ENCODE measurements around the gene SLC6A19.
"Not testable (repeated sequence)": the region's sequence is repeated elsewhere in the genome, so short reads cannot be mapped to it uniquely, and the experiment has no call there.

Gene SLC6A19

DNA sequence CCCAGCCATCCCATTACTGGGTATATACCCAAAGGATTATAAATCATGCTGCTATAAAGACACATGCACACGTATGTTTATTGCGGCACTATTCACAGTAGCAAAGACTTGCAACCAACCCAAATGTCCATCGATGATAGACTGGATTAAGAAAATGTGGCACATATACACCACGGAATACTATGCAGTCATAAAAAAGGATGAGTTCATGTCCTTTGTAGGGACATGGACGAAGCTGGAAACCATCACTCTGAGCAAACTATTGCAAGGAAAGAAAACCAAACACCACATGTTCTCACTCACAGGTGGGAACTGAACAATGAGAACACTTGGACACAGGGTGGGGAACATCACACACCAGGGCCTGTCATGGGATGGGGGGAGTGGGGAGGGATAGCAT is 66.1 kb downstream of the SLC6A19 start:
- DNase-seq (ENCODE audit: low spot score): not testable (repeated sequence)

DNA sequence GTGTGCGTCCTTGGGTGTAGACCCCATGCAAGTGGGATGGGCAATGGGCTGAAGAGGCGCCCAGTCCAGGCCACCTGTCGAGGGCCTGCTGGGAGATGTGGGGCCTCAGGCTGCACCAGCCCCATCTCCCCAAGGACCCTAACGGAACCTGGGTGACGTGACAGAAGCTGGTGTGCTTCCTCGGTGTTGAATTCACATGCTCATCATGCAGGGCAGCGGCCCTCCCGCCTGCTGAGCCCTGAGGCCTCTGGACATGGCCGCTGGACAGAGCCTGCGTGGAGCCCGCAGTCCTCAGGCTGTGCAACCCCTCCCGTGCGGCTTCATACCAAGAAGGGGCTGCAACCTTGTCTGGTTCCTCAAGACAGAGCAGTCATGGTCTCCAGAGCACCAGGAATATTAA is 66.7 kb downstream of the SLC6A19 start:
- DNase-seq (ENCODE audit: low spot score): no peak

DNA sequence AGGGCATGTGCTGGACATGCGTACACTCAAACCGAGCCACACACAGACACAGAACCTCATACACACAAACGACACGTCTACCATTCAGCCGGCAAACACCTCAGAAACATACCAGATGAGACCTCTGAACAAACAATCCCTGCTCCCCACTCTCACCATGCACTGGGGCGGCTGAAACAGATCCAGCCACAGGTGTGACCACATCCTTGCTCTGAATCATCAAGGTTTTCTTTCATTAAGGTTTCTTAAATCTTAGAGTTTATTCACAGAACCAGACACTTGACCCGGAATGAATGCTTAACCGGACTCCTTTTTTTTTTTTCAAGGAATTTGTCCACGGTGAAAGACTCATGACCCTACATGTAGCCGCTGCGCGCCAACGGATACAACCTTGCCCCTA is 67.3 kb downstream of the SLC6A19 start:
- no peak for DNase-seq (ENCODE audit: low spot score)

DNA sequence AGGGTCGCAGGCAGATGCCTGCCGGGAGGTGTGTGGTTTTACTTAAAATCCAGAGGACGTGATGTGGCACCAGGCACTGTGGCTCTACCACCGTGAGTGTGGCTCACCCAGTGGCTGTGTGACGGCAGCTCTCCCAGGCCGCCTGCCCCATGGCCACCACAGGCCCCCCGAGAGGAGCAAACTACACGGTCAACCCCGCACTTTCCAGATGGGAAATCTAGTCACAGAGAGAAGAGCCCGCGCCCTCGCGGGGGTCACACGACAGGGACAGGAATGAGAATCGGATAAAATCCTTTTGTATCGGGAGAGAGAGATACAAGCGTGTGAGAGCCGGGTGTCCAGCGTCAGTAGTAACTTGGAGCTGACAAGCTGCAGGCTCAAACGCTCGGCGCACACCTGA is 69.0 kb downstream of the SLC6A19 start:
- no peak for DNase-seq (ENCODE audit: low spot score)

DNA sequence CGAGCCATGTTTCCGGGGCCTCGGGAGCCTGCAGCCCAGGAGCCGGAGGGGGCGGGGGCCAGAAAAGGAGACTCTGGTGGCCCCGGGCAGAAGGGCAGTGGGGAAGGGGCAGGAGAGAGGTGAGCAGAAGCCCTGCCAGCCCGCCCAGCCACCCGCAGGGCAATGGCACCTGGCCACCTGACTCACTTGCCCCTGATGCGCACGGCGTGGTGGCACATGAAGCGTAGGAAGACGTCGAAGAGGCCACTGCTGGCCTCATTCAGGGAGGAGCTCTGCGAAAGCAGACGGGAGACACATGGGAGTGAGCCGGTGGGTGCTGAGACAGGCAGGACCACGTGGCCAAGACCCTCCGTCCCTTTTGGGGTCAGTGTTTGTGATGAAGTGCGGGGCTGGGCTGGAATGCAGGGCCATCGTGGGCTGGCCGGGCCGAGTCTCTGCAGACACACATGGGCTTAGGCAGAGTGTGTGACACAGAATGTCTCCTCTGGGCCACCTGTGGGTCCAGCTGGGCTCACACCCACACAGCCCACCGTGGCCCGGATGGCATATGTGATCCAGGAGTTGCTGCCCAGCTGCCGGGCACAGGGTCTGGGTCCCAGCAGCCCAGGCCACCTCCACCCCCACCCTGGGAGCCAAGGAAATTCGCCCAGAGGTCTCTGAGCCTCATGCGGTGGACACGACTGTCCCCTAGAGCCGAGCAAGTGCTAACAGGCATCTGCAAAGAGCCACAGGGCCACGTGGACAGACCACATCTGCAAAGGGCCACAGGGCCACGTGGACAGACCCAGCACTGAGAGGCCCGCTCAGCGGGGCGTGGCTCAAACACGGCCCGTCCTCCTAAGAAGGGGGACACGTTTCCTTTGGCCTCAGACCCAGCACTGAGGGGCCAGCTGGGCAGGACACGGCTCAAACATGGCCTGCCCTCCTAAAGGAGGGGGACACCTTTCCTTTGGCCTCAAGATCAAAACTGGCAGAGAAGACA is 69.8 kb downstream of the SLC6A19 start:
- no peak for DNase-seq (ENCODE audit: low spot score)

DNA sequence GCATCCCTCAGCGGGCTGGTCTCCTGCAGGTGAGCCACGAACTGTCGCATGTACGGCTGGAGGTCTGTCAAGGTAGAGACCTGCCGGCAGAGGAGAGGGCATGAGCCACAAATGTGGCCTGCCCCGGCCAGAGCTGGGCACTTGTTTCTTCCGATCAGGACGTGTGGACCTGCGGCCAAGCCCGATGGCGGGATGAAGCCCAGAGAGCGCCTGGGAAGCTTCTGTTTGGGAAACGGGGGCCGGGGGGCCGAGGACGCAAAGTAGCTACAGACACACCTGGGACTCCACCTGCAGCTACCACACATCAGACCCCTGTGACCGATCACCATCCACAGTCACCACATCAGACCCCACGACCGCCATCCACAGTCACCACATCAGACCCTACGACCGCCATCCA is 70.8 kb downstream of the SLC6A19 start:
- DNase-seq (ENCODE audit: low spot score): no peak

DNA sequence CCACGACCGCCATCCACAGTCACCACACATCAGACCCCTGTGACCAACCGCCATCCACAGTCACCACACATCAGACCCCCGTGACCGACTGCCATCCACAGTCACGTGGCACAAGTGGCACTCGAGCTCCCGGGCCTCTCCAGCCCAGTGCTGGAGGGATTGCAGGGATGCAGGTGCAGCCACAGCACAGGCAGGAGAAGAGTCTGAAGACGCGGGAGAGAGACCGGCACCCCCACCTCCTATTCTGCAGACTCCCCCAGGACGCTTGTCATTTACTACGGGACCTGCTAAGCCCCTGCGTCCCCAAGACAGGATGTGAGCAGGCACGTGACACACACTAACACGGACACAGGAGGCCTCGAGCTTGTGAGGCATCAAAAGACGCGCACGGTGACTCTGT is 72.3 kb downstream of the SLC6A19 start:
- DNase-seq (ENCODE audit: low spot score): no peak

DNA sequence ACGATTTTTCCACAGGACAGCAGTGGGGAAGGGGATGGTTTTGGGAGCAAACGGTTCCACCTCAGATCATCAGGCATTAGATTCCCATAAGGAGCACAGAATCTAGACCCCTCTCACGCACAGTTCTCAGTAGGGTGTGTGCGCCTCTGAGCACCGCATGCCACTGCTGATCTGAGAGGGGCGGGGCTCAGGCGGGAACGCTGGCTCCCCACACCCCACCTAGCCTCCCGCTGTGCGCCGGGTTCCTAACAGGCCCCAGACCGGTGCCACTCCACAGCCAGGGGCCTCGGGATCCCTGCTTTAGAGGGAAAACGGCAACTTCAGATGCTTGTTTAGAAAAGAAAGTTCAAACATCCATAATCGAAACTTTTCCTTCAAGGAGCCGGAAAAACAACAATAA is 73.1 kb downstream of the SLC6A19 start:
- no peak for DNase-seq (ENCODE audit: low spot score)

Data from Ammon's horn (tissue), 1 donor.